ENCODE measurements around the gene UBFD1.
"Not testable (repeated sequence)": the region's sequence is repeated elsewhere in the genome, so short reads cannot be mapped to it uniquely, and the experiment has no call there.

Gene UBFD1

DNA sequence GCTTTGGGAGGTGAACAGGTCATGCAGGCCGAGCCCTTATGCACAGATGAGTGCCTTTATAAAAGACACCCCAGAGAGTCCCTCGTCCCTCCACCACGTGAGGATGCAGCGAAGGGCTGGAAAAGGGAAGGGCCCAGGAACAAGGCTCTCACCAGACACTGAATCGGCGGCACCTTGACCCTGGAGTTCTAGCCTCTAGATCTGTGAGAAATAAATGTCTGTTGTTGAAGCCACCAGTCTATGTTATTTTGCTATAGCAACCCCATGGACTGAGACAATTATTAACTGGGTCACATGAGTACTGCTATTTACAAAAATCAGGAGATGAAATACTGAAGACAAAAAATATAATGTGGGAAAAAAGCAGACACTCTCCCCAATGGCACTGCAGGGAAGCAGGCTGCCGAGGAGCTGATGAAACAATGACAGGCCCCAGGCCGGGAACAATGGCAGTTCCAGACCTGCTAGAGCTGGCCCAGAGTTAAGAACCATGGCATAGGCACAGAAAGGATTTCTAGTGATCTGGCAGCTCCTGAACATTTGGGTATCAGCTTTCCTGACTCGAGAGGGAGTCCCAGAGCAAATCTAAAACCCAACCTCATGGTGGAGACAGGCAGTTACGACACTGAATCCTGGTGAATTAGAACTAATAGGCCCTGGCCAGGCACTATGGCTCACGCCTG lies 29.4 kb upstream of the UBFD1 start:
- DNase-seq (ENCODE audit: low read depth), result no peak

DNA sequence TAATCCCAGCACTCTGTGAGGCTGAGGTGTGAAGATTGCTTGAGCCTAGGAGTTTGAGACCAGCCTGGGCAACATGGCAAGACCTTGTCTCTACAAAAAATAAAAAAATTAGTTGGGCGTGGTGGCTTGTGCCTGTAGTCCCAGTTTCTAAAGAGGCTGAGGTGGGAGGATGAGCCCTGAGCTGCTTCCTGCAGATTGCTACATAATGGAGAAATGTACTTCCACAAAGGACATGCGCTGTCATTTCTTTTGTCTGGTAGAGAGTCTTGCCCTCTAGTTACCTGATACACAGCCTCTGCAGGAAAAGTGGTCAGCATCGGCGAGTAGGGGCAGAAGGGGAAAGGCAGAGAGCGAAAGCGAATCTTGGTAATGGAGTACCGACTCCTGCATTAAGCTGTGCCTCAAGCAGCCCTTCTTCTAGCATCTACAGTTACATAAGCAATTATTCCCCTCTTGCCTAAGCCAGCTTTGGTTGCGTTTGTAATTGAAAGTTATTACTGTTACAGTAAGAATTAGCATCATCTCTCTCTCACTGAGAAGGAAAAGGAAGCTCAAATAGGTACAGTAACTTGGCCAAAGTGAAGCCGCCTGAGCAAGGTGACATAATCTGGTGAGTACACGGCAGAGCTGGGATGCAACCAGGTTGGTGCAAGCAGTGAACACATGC lies 28.8 kb upstream of the UBFD1 start:
- DNase-seq (ENCODE audit: low read depth), result no peak

DNA sequence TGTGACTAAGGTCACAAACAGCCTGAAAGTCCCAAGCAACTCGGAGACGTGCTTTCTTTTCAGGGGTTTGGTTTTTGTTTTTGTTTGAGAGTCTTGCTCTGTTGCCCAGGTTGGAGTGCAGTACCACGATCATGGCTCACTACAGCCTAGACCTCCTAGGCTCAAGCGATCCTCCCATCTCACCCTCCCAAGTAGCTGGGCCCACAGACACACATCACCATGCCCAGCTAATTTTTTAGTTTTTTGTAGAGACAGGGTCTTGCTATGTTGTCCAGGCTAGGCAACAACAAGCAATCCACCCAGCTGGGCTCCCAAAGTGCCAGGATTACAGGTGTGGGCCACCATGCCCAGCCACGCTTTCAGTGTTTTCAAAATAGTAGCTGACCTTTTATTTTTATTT lies 27.5 kb upstream of the UBFD1 start:
- DNase-seq (ENCODE audit: low read depth), result no peak

GRCh38 chr16:23532448-23532847 lies 25.1 kb upstream of the UBFD1 start:
- DNase-seq (ENCODE audit: low read depth), result no peak

DNA sequence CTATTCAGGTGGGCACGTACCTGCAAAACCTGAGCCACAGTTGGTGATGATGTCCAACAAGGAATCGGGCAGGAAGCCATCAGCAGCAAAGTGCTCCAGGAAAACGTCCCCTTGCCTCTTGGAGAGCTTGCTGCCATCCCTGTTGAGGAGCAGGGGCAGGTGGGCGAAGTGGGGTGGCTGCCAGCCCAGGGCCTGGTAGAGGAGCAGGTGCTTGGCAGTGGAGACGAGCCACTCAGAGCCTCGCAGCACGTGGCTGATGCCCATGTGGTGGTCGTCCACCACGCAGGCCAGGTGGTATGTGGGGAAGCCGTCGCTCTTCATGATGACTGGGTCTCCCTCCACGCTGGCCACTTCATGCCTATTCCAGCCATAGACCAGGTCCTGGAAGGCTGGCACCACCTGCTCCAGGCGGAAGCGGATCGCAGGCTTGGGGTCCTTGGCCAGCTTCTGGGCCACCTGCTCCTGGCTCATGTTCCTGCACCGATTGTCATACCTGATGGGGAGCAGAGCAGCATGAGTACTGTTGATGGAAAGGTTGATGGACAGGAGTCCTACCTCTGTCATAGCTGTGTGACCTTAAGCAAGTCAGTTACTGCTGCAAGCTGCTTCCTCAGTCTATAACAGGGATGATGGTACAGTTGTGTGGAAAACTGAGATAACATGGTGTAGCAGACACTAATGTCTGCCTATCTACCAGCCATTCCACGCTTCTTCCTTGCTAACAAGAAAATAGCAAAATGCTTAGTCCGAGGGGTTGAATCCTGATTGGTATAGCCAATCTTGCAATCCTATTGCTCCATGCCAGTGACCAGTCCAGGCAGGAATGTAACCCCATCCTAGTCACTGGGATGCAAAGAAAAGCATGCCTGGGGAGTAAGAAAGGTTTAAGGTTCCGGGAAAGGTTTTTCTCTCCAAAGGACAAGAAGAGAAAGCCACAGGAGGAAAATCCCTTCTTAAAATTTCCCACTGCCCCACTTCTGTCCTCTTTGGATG lies 22.4 kb upstream of the UBFD1 start:
- DNase-seq (ENCODE audit: low read depth), result no peak

DNA sequence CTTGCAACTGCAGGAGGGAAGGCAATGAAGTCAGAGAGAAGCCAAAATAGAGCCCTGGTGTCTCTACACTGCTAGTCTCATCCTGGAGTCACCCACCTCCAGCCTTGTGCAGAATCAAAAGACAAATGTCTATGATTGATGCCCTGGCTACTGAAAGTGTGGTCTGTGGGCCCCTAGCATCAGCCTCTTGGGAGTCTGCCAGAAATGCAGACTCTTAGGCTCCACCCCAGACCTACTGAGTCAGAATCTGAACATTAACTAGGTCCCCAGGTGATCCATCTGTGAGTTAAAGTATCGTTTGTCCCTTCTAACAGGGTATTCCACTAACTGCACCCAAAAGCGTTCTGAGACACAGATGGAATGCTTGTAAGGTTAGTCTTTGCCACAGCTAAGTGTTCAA lies 21.6 kb upstream of the UBFD1 start:
- DNase-seq (ENCODE audit: low read depth), result no peak

DNA sequence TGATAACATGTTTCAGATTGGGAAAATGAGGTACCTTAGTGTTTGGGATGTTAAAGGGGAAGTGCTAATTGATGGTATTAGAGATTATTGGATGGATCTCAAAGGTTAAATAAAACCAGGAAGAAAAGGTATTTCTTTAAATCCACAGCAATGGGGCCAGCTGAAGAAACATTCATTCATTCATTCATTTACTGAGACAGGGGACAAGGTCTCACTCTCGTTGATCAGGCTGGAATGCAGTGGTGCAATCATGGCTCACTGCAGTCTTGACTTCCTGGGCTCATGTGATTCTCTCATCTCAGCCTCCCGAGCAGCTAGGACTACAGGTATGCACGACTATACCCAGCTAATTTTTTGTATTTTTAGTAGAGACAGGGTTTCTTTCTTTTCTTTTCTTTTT lies 20.1 kb upstream of the UBFD1 start:
- DNase-seq (ENCODE audit: low read depth), result no peak

DNA sequence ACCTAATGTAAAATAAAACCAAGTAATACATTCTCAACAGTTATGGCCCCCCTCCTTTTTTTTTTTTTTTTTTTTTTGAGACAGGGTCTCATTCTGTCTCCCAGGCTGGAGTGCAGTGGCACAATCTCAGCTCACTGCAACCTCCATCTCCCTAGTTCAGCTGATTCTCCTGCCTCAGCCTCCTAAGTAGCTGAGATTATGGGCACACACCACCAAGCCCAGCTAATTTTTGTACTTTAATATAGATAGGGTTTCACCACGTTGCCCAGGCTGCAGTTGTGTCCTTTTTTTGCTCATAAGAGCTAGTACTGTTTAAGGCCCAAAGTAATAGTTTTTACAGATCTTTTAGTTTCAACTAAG lies 18.6 kb upstream of the UBFD1 start:
- no peak for DNase-seq (ENCODE audit: low read depth)

GRCh38 chr16:23539984-23540816 lies 17.3 kb upstream of the UBFD1 start:
- DNase-seq (ENCODE audit: low read depth), result no peak

DNA sequence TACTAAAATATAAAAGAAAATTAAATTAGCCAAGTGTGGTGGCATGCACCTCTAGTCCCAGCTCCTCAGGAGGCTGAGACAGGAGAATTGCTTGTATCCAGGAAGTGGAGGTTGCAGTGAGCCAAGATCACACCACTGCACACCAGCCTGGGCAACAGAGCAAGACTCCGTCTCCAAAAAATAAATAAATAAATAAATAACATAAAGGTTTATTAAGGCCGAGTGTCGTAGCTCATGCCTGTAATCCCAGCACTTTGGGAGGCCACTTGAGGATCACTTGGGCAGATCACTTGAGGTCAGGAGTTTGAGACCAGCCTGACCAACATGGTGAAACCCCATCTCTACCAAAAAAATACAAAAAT lies 16.7 kb upstream of the UBFD1 start:
- not testable (repeated sequence) for DNase-seq (ENCODE audit: low read depth)

GRCh38 chr16:23544436-23544835 lies 13.1 kb upstream of the UBFD1 start:
- DNase-seq (ENCODE audit: low read depth), result no peak

DNA sequence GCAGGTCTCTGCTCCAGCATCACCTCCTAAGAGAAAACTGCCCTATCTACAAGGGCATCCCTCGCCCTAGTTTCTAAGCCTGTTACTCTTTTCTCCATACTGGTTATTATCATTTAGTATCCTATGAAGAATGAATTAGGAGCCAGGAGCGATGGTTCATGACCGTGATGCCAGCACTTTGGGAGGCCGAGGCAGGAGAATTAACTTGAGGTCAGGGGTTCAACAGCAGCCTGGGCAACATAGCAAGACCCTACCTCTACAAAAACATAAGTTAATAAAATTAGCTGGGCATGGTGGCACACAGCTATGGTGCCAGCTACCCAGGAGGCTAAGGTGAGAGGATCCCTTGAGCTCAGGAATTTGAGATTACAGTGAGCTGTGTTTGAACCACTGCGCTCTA lies 7.6 kb upstream of the UBFD1 start:
- DNase-seq (ENCODE audit: low read depth), result no peak

GRCh38 chr16:23552161-23552560 lies 5.4 kb upstream of the UBFD1 start:
- no peak for DNase-seq (ENCODE audit: low read depth)

GRCh38 chr16:23554536-23554935 lies 3.0 kb upstream of the UBFD1 start:
- no peak for DNase-seq (ENCODE audit: low read depth)

- DNase-seq (ENCODE audit: low read depth), result no peak
Measured at GRCh38 chr16:23557779-23558702, 514 bp downstream of the UBFD1 start.

DNA sequence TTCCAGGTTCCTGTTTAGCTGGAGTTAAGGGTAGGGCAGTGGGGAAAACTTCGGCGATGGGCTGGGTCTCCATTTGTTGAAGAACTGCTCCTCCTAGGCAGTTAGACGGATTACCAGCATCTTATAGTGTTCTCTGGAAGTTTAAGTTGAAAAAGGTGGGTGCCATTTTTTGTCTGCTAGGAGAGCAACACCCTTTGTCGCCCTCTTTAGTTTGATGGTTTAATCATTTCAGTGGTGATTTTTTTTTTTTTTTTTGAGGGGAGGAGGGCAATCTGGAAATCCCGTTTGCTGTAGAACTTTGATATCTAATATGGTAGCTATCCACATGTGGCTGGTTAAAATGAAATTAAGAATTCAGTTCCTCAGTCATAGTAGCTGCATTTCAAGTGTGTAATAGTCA lies 4.1 kb downstream of the UBFD1 start:
- DNase-seq (ENCODE audit: low read depth), result no peak

DNA sequence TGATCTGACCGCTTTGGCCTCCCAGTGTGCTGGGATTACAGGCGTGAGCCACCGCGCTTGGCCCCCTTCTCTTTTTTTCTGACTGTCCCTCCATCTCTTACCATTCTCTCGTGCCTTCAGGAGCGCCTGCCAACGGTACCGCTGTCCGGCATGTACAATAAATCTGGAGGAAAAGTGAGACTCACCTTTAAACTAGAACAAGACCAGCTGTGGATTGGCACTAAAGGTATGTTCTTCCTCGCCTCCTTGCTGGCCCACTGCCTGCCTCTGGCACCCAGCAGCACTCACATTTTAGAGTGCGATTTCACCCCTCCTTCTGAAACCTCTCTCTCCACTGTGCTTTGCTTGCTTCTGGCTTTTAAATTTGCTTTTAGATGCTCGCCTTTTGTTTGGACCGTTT lies 5.0 kb downstream of the UBFD1 start:
- no peak for DNase-seq (ENCODE audit: low read depth)

- DNase-seq (ENCODE audit: low read depth), result no peak
Measured at GRCh38 chr16:23563186-23563585, 5.7 kb downstream of the UBFD1 start.

DNA sequence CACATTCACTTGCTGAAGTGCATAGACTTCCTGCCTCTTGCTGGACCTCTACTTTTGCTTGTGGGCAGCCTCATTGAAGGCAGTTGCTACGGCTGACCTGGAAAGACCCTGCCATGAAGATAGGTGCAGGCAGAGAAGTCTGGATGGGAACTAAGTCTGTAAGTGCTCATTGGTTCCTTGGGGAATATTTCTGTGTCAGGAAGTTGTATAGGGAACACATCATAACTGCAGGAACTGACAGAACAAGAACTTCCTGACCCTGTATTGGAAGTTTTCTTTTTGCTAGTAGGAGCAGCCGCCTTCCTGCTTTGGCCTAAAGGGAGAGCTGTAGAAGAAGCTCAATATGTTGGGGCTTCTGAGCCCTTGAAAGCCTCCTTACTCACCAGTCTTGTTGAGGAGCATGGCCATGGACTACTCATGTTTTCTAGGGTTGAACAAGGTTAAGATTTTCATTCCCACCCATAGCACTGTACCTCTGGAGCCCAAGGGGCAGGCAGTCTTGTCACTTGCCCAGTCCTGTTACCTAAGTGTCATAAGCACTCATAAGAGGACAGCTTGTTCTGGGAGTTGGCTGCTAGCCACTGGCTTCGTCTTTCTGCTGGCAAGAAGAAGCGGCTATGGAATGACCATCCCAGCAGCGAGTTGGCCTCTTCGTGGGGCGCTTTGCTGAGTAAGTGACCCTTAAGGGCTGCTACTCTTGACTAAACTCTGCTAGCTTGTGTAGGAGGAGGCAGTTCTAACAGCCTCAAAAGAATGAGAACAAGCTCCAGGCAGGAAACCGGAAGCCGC lies 7.2 kb downstream of the UBFD1 start:
- DNase-seq (ENCODE audit: low read depth), result no peak

GRCh38 chr16:23566724-23567123 lies 9.2 kb downstream of the UBFD1 start:
- DNase-seq (ENCODE audit: low read depth), result no peak

All from stimulated activated CD8-positive, alpha-beta memory T cell treated with anti-CD3 and anti-CD28 coated beads, Interleukin-4, amount 100 ng/mL, for 24 hours (primary cell).